Heart right ventricle (tissue), 16 donors: ENCODE results near the gene SCN4A. TPM values are rescaled to one million over a fixed set of nuclear protein-coding genes. Genes with fewer than 3 reads are reported as not detected.
"Not testable (repeated sequence)": the region's sequence is repeated elsewhere in the genome, so short reads cannot be mapped to it uniquely, and the experiment has no call there.

Experiments used
- ATAC-seq, 8 donors: fragments of 200-7000 bp; cut with Tn5 transposase; one replicate each; pipeline ENCODE4 v1.9.1; 2020; ENCODE audit warnings: mild to moderate bottlenecking in 8 of 8, moderate library complexity in 8 of 8, moderate number of reproducible peaks in 1 of 8
- DNase-seq, 2 donors: peaks; one replicate each; pipeline ENCODE4 v3.0.0-alpha.2; 2020
- H3K27ac ChIP-seq, 10 donors: fragments of 200-600 bp; sonication (generic) in 2 of 10; one replicate each; pipeline versions ENCODE4 v1.5.0 to v1.8.0; 2020 to 2022; ENCODE audit warnings: mild to moderate bottlenecking in 3 of 10
- H3K27me3 ChIP-seq, 7 donors: fragments of 200-600 bp; one replicate each; pipeline ENCODE4 v1.8.0; 2021 to 2022; ENCODE audit warnings: mild to moderate bottlenecking in 2 of 7
- H3K36me3 ChIP-seq, 9 donors: fragments of 200-600 bp; sonication (generic) in 1 of 9; one replicate each; pipeline versions ENCODE4 v1.5.0 to v1.8.0; 2020 to 2022; ENCODE audit warnings: mild to moderate bottlenecking in 2 of 9
- H3K4me1 ChIP-seq, 9 donors: fragments of 200-600 bp; sonication (generic) in 1 of 9; one replicate each; pipeline versions ENCODE4 v1.5.0 to v1.8.0; 2020 to 2022; ENCODE audit warnings: mild to moderate bottlenecking in 4 of 9
- H3K4me3 ChIP-seq, 10 donors: fragments of 200-600 bp; sonication (generic) in 2 of 10; one replicate each; pipeline versions ENCODE4 v1.5.0 to v1.8.0; 2020 to 2022; ENCODE audit warnings: mild to moderate bottlenecking in 7 of 10, moderate library complexity in 2 of 10
- H3K9me3 ChIP-seq, 11 donors: fragments of 200-600 bp in 10 of 11; sonication (generic) in 2 of 11; one replicate each; pipeline versions ENCODE4 v1.5.0 to v1.8.0; 2013 to 2022; ENCODE audit warnings: mild to moderate bottlenecking in 2 of 11, control low read depth in 1 of 11, moderate library complexity in 1 of 11
- CTCF ChIP-seq, 9 donors: fragments of 200-600 bp; sonication (generic) in 2 of 9; IDR thresholded peaks; one replicate each; pipeline versions ENCODE4 v1.5.0 to v1.8.0; 2021 to 2022; ENCODE audit warnings: antibody characterized with exemption in 9 of 9, mild to moderate bottlenecking in 5 of 9, moderate library complexity in 1 of 9
- WGBS, 2 donors: extraction: QIAGEN DNeasy Blood & Tissue Kit; methylation state at CpG; one replicate each; pipeline ENCODE4 v1.1.7; 2013; ENCODE audit warnings: inconsistent platforms in 1 of 2; 5-methylcytosine and 5-hydroxymethylcytosine counted together
- intact Hi-C, 10 donors: fragments of 100-400 bp; cut with DNase I; formaldehyde crosslinking; loops; one replicate each; pipeline versions ENCODE4 v1.11.1 to v1.14.2; 2022
- polyA plus RNA-seq, 2 donors: library from polyadenylated mRNA; stranded (reverse); fragments of 200-250 nt; gene quantifications; one replicate each; pipeline ENCODE4 v1.2.3, GENCODE V29; 2013
- total RNA-seq, 10 donors: library from RNA; stranded (reverse); fragmentation: NEBNext Ultra II Directional in 3 of 10; extraction: Animal tissue kit (Norgen Biotek cat#: 25700) in 3 of 10; gene quantifications; one replicate each; pipeline versions ENCODE4 v1.2.1 to v1.2.4, GENCODE V29; 2021 to 2023
- donor health status: Arrhythmogenic right ventricular cardiomyopathy.
- donor health status: ischemic (EF 13 %, LVEDD 7.1; RV severe dilation, severe dysfunction).
- donor health status: healthy with polysubstance abuse.
- donor health status: DM: no; HTN: yes; CAD: no.
- donor health status: DM: no; HTN: no; CAD: no.
- donor health status: ischemic (EF 25% LVEDD 6.9; RV normal size, moderate dysfunction).
- donor health status: ischemic (EF 25% LVEDD 5.7; RV mildly dilated, moderate dysfunction).
- donor health status: healthy.
- donor health status: DM: yes; HTN: yes; CAD: no.
- donor health status: Ischemic cardiomyopathy.
- donor health status: ischemic (EF 35%, LVEDD 5.7; RV mildly dilated, moderate dysfunction).
- donor health status: nonischemic (EF 11% LVEDD 7.7; RV severe dilation, severe dysfunction).
- donor health status: DM: yes; HTN: yes; CAD: no.
- donor health status: PGD.
- donor health status: ischemic (EF 29% LVEDD 5.4; RV normal size, mild dysfunction).
- donor health status: nonischemic (EF 23%, LVEDD 6.1; RV moderate dilation, normal function).

The SCN4A gene
- total and polyA plus RNA-seq, 12 donors, result 0.19 to 2.9 (median 0.53) TPM

GRCh38 chr17:63919311-63919723, 53.4 kb downstream of the SCN4A start:
- peak in 1 of 2 donors; percentile 51 for DNase-seq
- H3K27ac ChIP-seq, result no peak overlapping the region
- H3K27me3 ChIP-seq, result peaks cover 0 to 6% (median 0%) of the 10 kb centered on the region in 7 donors
- peak; percentile 88 to 97 (median 92) for TF ChIP-seq CTCF (IDR thresholded peaks at IDR 0.05)
- no peak overlapping the region for H3K4me3 ChIP-seq
- H3K4me1 ChIP-seq, result peaks cover 0 to 10% (median 0%) of the 10 kb centered on the region in 9 donors
- no peaks in the 10 kb centered on the region for H3K36me3 ChIP-seq
- intact Hi-C loops, result loop anchor here (1.0 to 10.0 kb wide), 16 partner anchors 27 to 365 kb away; partner anchors contain the start of genes ERN1 (in 5 of the 10) and ICAM2 (in 1 of the 10)
- 39 to 40% methylated on average over 8 of the region's 8 CpGs for WGBS, 2 donors
- ATAC-seq, result peak; percentile 81 to 91 (median 87)
- H3K9me3 ChIP-seq, result no peaks in the 10 kb centered on the region

DNA sequence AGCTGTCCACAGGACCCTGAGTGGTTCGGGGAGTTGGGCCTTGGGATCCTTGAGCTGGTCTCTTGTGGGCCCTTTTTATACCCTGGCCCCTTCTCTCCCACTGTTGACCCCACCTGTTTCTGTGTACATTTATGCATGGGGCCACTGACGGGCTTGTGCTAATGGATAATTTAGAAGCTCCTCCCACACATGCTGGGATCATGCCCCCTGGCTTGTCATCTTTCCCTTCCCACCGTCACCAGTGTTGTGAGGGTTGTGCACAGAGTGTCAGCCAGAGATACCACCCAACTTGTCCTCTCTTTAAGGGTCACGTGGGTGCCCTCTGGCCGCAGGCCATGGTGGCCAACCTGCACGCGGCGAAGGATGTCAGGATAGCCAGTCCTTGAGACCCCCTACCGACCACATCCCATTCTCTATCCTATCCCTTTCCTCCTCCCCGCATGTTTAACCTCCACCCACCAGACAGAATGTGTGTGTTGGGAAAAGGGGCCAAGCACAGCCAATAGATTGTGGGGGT, 53.9 kb downstream of the SCN4A start, which contains the start of gene GH1:
GH1 (minus strand) TSS at position 51 of the 517 bp plus-strand sequence. CDS start 63 bp downstream, outside the sequence.
- H3K4me1 ChIP-seq, result peaks cover 0 to 10% (median 0%) of the 10 kb centered on the region in 9 donors
- not testable (repeated sequence) for ATAC-seq, H3K9me3 ChIP-seq, H3K27me3 ChIP-seq, H3K27ac ChIP-seq, H3K36me3 ChIP-seq, H3K4me3 ChIP-seq, DNase-seq
- intact Hi-C loops, result loop anchor here (1.0 to 10.0 kb wide), 16 partner anchors 28 to 366 kb away; partner anchors contain the start of genes ERN1 (in 5 of the 10) and ICAM2 (in 1 of the 10)
- 40 to 56% methylated on average over 10 of the region's 10 CpGs for WGBS, 2 donors

GRCh38 chr17:63918305-63918704, 54.4 kb downstream of the SCN4A start:
- Histone ChIP-seq H3K27me3 (peaks cover 0 to 6% (median 0%) of the 10 kb centered on the region in 7 donors), H3K27ac (no peak overlapping the region), H3K36me3 (no peaks in the 10 kb centered on the region), H3K4me1 (peaks cover 0 to 10% (median 0%) of the 10 kb centered on the region in 9 donors), H3K9me3 (no peaks in the 10 kb centered on the region), H3K4me3 (no peak overlapping the region)
- TF ChIP-seq CTCF (IDR thresholded peaks at IDR 0.05), result peak in 2 of 9 donors; percentile 12 to 13
- DNase-seq (no peak), ATAC-seq (no peak)
- WGBS, 2 donors, result 45 to 48% methylated on average over 10 of the region's 10 CpGs
- intact Hi-C loops, result loop anchor here (2.0 to 10.0 kb wide), 14 partner anchors 28 to 366 kb away; partner anchors contain the start of genes ERN1 (in 5 of the 10) and ICAM2 (in 1 of the 10)

- Histone ChIP-seq H3K4me3 (no peak overlapping the region), H3K9me3 (no peaks in the 10 kb centered on the region), H3K27me3 (peaks cover 0 to 6% (median 0%) of the 10 kb centered on the region in 7 donors), H3K27ac (no peak overlapping the region), H3K4me1 (peaks cover 0 to 10% (median 0%) of the 10 kb centered on the region in 9 donors), H3K36me3 (no peaks in the 10 kb centered on the region)
- ATAC-seq (no peak), DNase-seq (no peak)
- no peak for TF ChIP-seq CTCF (IDR thresholded peaks at IDR 0.05)
- intact Hi-C loops, result loop anchor here (2.0 to 10.0 kb wide), 14 partner anchors 29 to 367 kb away; partner anchors contain the start of genes ERN1 (in 5 of the 10) and ICAM2 (in 1 of the 10)
- WGBS, 2 donors, result 79 to 80% methylated on average over 13 of the region's 13 CpGs
These were observed 55.1 kb downstream of the SCN4A start for GRCh38 chr17:63917646-63918045.

- H3K27ac ChIP-seq, DNase-seq, H3K27me3 ChIP-seq, H3K9me3 ChIP-seq, H3K4me3 ChIP-seq, ATAC-seq, H3K36me3 ChIP-seq: not testable (repeated sequence)
- intact Hi-C loops, result loop anchor here in 9 of 10 donors (5.0 to 10.0 kb wide), 9 partner anchors 70 to 368 kb away; partner anchors contain the start of genes ERN1 (in 5 of the 9) and ICAM2 (in 1 of the 9)
- peaks cover 0 to 10% (median 0%) of the 10 kb centered on the region in 9 donors for H3K4me1 ChIP-seq
- 85 to 86% methylated on average over 10 to 11 of the region's 11 CpGs for WGBS, 2 donors
These were observed 55.5 kb downstream of the SCN4A start for GRCh38 chr17:63917206-63917605.
